Transverse colon (tissue), 4 donors: ENCODE measurements around the gene ANOS1. TPM values are rescaled to one million over a fixed set of nuclear protein-coding genes. Genes with fewer than 3 reads are reported as not detected.

Experiments
- DNase-seq: peaks from one replicate; pipeline ENCODE4 v3.0.0-alpha.2; 2019
- H3K27ac ChIP-seq, 4 donors: fragments of 200-600 bp; sonication (generic); 2 replicates each; pipeline ENCODE4 v1.5.1; 2016 to 2018; ENCODE audit warnings: inconsistent platforms in 4 of 4
- H3K27me3 ChIP-seq: fragments of 200-600 bp; sonication (generic); 2 replicates; pipeline ENCODE4 v1.5.1; 2017; ENCODE audit warnings: inconsistent platforms
- H3K36me3 ChIP-seq, 4 donors: fragments of 200-600 bp; sonication (generic); 2 replicates each; pipeline ENCODE4 v1.5.1; 2017 to 2019; ENCODE audit warnings: inconsistent platforms in 4 of 4
- H3K4me1 ChIP-seq, 4 donors: fragments of 200-600 bp; sonication (generic); 2 replicates each; pipeline ENCODE4 v1.5.1; 2017 to 2020; ENCODE audit warnings: inconsistent platforms in 4 of 4
- H3K4me3 ChIP-seq, 4 donors: fragments of 200-600 bp; sonication (generic); 1 replicate in 1 of 4; 2 replicates in 3 of 4; pipeline versions ENCODE4 v1.5.1 to v1.6.1; 2017 to 2019; ENCODE audit warnings: inconsistent platforms in 4 of 4
- H3K9me3 ChIP-seq, 2 donors: fragments of 200-600 bp; sonication (generic); 2 replicates each; pipeline ENCODE4 v1.5.1; 2017 to 2019; ENCODE audit warnings: inconsistent platforms in 2 of 2
- EP300 ChIP-seq: sonication (generic); formaldehyde crosslinking; IDR thresholded peaks from one replicate; pipeline ENCODE4 v1.6.1; 2017; ENCODE audit warnings: antibody characterized with exemption, low read depth
- POLR2A ChIP-seq: fragments of 450-650 bp; IDR thresholded peaks from one replicate; pipeline ENCODE4 v1.6.1; 2016; ENCODE audit warnings: antibody characterized with exemption, mild to moderate bottlenecking, moderate library complexity
- POLR2AphosphoS5 ChIP-seq, 3 donors: sonication (generic); formaldehyde crosslinking; IDR thresholded peaks; one replicate each; pipeline ENCODE4 v1.6.1; 2016; ENCODE audit warnings: antibody characterized with exemption in 3 of 3
- whole genome bisulfite sequencing, 2 donors: methylation state at CpG; one replicate each; pipeline ENCODE4 v1.1.5; 2018; ENCODE audit warnings: low coverage in 1 of 2; 5-methylcytosine and 5-hydroxymethylcytosine counted together
- in situ Hi-C, 4 donors: fragments of 200-750 bp; cut with MboI; loops; one replicate each; pipeline versions ENCODE4 v1.15.0 to v1.15.1; 2017; ENCODE audit warnings: low sequenced_read_pairs in 3 of 4, low pct_ligation_motif_present in 1 of 4, low pct_unique_long_range_greater_than_20kb in 1 of 4
- intact Hi-C: fragments of 100-400 bp; cut with DNase I; formaldehyde crosslinking; loops from one replicate; pipeline ENCODE4 v1.15.1; 2023; ENCODE audit warnings: low total_unique reads
- total RNA-seq, 4 donors: library from RNA; depleted of rRNA; stranded (reverse); fragments of >200 nt; gene quantifications; one replicate each; pipeline ENCODE4 v1.1.0, GENCODE V29; 2016
- TF ChIP-seq, protein P1 (sequence below), 5 experiments: fragments of 200-600 bp in 3 of 5; fragments of 450-650 bp in 2 of 5; sonication (generic) in 3 of 5; IDR thresholded peaks; 1 replicate in 2 of 5; 2 replicates in 3 of 5; pipeline ENCODE4 v1.5.1; 2016 to 2017; ENCODE audit warnings: antibody characterized with exemption in 5 of 5, inconsistent platforms in 3 of 5, mild to moderate bottlenecking in 2 of 5, moderate library complexity in 1 of 5

ANOS1 gene
- total RNA-seq, 4 donors from 2014 or later = 0.14 to 0.16 TPM; not detected in 2

DNA sequence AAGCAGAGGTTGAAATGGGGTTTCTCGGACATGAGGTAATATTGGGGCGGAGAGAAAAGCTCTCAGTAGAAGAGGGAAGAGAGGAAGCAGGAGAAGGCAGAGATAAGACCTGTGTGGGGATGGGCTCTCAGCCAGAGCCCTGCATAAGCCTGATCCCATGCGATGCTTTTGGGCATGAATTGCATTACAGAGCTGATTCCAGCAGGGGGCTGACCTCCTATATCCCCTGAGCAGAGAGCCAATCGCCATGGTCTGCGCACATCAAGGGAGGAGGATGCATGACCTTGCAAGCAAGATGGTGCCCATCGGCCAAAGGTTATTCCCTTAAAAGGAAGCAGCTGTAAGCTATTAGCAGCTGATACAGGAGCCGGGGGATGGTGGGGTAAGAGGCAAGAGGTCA is 7.6 kb downstream of the ANOS1 start:
- no peak for DNase-seq
- Histone ChIP-seq H3K27me3 (no peaks in the 10 kb centered on the region), H3K9me3 (no peaks in the 10 kb centered on the region), H3K4me3 (no peak overlapping the region), H3K4me1 (no peaks in the 10 kb centered on the region), H3K36me3 (no peaks in the 10 kb centered on the region), H3K27ac (no peak overlapping the region)
- intact Hi-C loops = no loop called here
- in situ Hi-C loops = no loop called here
- 63 to 80% methylated on average over 2 to 7 of the region's 7 CpGs for WGBS, 2 donors
- TF ChIP-seq POLR2A (no peak), EP300 (no peak), POLR2AphosphoS5 (IDR thresholded peaks at IDR 0.05) (no peak)
- TF ChIP-seq, protein P1, sequence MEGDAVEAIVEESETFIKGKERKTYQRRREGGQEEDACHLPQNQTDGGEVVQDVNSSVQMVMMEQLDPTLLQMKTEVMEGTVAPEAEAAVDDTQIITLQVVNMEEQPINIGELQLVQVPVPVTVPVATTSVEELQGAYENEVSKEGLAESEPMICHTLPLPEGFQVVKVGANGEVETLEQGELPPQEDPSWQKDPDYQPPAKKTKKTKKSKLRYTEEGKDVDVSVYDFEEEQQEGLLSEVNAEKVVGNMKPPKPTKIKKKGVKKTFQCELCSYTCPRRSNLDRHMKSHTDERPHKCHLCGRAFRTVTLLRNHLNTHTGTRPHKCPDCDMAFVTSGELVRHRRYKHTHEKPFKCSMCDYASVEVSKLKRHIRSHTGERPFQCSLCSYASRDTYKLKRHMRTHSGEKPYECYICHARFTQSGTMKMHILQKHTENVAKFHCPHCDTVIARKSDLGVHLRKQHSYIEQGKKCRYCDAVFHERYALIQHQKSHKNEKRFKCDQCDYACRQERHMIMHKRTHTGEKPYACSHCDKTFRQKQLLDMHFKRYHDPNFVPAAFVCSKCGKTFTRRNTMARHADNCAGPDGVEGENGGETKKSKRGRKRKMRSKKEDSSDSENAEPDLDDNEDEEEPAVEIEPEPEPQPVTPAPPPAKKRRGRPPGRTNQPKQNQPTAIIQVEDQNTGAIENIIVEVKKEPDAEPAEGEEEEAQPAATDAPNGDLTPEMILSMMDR (IDR thresholded peaks at IDR 0.05) = no peak

DNA sequence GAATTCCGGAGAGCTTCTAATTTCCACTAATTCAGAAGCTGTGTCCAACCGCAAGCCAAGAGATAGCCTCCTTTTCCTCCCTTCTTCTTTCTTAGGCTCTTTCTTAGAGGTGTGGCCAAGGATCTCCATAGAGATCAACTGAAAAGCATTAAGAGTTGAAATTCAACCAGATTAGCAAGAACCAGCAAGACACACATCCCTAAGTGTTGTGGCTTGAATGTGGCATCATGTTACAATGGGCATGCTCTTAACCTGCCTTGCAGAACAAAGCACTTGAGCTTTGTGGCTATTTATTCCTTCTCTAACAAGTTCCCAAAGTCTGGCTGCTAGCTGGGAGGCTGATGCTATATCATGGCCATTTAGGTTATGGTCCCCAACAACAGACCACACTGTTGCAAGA is 10.4 kb downstream of the ANOS1 start:
- H3K9me3 ChIP-seq = no peaks in the 10 kb centered on the region
- DNase-seq = no peak
- in situ Hi-C loops (no loop called here), intact Hi-C loops (no loop called here)
- H3K4me1 ChIP-seq = no peaks in the 10 kb centered on the region
- TF ChIP-seq EP300 (no peak), POLR2AphosphoS5 (IDR thresholded peaks at IDR 0.05) (no peak), POLR2A (no peak)
- TF ChIP-seq, protein P1 (IDR thresholded peaks at IDR 0.05) = no peak
- WGBS, 2 donors = 92 to 100% methylated on average over 2 of the region's 2 CpGs
- H3K36me3 ChIP-seq = no peaks in the 10 kb centered on the region
- no peak overlapping the region for H3K27ac ChIP-seq
- H3K4me3 ChIP-seq = no peak overlapping the region
- no peaks in the 10 kb centered on the region for H3K27me3 ChIP-seq

DNA sequence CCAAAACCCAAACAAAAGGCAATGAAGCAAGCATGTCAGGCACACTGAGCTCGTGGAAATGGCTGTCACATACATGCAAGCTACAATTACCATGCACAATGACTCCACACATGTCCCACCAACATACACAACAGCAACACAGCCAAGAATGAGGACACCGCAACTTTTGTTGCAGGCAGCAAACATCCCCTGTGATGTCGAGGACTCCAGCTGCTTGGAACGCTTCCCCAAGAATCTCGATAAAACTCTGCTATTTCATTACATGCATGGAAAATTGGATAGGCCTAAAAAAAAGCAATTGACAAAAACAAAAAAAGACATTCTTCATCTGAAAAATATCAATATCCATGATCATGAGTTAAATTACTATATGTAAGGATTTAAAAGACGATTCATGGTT is 11.8 kb downstream of the ANOS1 start:
- TF ChIP-seq EP300 (no peak), POLR2A (no peak), POLR2AphosphoS5 (IDR thresholded peaks at IDR 0.05) (no peak)
- TF ChIP-seq, protein P1 (IDR thresholded peaks at IDR 0.05) = no peak
- DNase-seq = no peak
- no peak overlapping the region for H3K27ac ChIP-seq
- WGBS, 2 donors = 87 to 100% methylated on average over 1 to 6 of the region's 6 CpGs
- H3K27me3 ChIP-seq = no peaks in the 10 kb centered on the region
- no peaks in the 10 kb centered on the region for H3K36me3 ChIP-seq
- H3K4me1 ChIP-seq = no peaks in the 10 kb centered on the region
- intact Hi-C loops = no loop called here
- H3K4me3 ChIP-seq = no peak overlapping the region
- in situ Hi-C loops = no loop called here
- no peaks in the 10 kb centered on the region for H3K9me3 ChIP-seq

DNA sequence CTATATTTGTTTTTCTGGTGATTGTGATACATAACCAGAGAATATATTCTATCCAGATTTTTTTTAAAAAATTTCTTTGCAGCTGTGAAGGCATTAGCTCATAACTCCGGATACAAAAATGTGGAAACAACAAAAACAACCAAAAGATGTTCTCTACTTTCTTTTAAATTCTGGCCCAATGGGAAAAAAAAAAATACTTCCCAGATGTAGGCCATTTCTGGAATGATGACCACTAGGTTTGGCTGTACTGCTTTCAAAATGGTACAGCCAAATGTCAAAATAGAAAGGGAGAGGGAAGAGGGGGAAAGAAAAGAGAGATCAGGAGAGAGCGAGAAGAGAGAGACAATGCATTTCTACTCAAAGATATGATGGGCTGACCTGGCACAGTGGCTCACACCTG is 14.6 kb downstream of the ANOS1 start:
- no peak for DNase-seq
- Histone ChIP-seq H3K36me3 (no peaks in the 10 kb centered on the region), H3K27ac (no peak overlapping the region), H3K4me3 (no peak overlapping the region), H3K4me1 (no peaks in the 10 kb centered on the region), H3K27me3 (no peaks in the 10 kb centered on the region), H3K9me3 (no peaks in the 10 kb centered on the region)
- no peak for TF ChIP-seq EP300
- no peak for TF ChIP-seq POLR2AphosphoS5 (IDR thresholded peaks at IDR 0.05)
- TF ChIP-seq, protein P1 (IDR thresholded peaks at IDR 0.05) = no peak
- no peak for TF ChIP-seq POLR2A
- 91 to 100% methylated on average over 1 to 2 of the region's 2 CpGs for WGBS, 2 donors
- in situ Hi-C loops (no loop called here), intact Hi-C loops (no loop called here)
